AG09319 (cell line): ENCODE results near the gene NRG2.

Experiments used
- DNase-seq: peaks from one replicate; pipeline ENCODE4 v3.0.0-alpha.2; 2010; ENCODE audit warnings: low read depth; ENCODE audit errors: extremely low read depth
- CTCF ChIP-seq: IDR thresholded peaks from 2 replicates; pipeline ENCODE4 v1.5.1; 2011; ENCODE audit warnings: low read depth, mild to moderate bottlenecking, inconsistent platforms, low read length, moderate library complexity

NRG2 gene

DNA sequence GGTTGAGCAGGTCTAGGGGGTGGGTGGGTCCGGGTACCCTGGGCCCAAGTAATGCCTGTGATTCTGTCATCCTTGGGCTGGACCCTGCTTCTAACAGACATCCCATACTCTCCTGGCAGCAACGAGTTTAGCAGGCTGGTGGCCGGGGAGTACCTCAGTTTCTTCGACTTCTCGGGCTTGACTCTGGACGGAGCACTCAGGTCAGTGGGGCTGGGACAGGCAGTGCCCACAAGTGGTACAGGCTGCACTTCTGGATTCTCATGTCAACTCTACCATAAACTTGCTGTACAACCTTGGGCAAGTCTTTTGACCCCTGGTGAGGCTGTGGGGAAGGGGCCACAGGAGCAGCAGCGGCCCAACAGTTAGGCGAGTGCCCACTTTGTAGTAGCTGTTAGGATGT, 225.7 kb downstream of the NRG2 start:
- TF ChIP-seq CTCF: no peak
- no peak for DNase-seq

GRCh38 chr5:139816566-139816965, 226.5 kb downstream of the NRG2 start:
- TF ChIP-seq CTCF: no peak
- no peak for DNase-seq

DNA sequence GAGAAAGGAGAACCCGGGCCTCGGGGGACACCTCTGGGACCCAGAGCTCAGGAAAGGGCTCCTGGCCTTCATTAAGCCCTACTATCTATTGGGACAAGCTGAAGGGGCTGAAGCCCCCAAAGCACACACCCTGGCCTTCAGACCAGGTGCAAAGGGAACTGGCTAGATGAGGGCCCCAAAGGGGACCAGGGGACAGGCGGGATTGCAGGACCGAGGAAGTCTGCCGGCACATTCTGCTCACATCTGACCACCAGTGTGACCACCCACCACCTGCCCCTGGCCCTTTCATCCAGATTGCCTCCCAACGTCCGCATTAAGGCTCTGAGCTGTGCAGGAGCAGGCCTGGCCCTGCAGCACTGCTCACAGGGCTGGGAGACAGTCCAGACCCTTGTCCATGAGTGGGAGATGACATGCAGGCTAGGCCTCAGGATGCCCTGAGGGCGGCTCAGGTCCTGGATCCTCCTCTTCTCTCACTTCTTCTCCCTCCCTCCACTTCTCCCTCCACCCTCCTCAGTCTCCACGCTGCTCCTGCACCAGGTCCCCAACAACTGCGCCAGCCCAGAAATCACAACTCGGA, 228.3 kb downstream of the NRG2 start:
- DNase-seq: no peak
- no peak for TF ChIP-seq CTCF

- TF ChIP-seq CTCF: no peak
- no peak for DNase-seq
Observed at GRCh38 chr5:139814191-139814601, 228.9 kb downstream of the NRG2 start.

DNA sequence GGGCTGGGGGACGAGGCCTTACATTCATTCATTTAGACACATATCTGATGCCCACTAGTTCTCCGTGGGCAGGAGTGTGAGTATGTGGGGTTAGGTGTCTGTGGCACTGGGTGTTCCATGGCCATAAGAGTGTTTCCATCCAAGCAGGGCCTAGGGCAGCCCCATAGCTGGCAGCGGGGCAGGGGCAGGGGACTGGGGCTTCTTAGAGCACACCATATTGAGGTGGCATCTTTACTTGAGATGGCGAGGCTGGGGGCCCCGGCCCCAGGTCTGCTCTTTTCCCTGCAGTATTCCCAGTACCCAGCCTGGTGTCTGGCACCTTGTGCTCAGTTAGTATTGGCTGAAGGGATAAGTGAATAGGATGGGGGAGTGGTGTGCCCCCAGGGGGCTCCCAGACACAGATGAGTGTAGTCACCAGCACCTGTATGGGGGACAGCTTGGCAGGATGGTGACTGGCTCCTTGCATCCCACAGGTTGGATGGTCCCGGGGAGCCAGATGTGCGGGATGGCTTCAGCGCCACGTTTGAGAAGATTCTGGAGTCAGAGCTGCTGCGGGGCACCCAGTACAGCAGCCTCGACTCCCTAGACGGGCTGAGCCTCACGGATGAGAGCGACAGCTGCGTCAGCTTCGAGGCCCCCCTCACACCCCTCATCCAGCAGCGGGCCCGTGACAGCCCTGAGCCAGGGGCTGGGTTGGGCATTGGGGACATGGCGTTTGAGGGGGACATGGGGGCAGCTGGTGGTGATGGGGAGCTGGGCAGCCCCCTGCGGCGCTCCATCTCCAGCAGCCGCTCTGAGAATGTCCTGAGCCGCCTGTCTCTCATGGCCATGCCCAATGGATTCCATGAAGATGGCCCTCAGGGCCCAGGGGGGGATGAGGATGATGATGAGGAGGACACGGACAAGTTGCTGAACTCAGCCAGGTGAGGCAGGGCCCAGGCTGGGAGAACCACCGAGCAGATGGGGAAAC, 230.0 kb downstream of the NRG2 start:
- TF ChIP-seq CTCF: no peak
- no peak for DNase-seq

GRCh38 chr5:139812323-139812722, 230.8 kb downstream of the NRG2 start:
- TF ChIP-seq CTCF: no peak
- DNase-seq: no peak

GRCh38 chr5:139811274-139811607, 231.9 kb downstream of the NRG2 start:
- DNase-seq: no peak
- no peak for TF ChIP-seq CTCF
